ENCODE measurements around the gene SLC18A2. TPM values are rescaled to one million over a fixed set of nuclear protein-coding genes. Genes with fewer than 3 reads are reported as not detected.

The SLC18A2 gene
- total and polyA plus RNA-seq, 9 of the 15 experiments (the other 6 are each of a cell fraction or from before 2014, with no cell fraction given) = 0.03 to 5.4 (median 0.40) TPM

DNA sequence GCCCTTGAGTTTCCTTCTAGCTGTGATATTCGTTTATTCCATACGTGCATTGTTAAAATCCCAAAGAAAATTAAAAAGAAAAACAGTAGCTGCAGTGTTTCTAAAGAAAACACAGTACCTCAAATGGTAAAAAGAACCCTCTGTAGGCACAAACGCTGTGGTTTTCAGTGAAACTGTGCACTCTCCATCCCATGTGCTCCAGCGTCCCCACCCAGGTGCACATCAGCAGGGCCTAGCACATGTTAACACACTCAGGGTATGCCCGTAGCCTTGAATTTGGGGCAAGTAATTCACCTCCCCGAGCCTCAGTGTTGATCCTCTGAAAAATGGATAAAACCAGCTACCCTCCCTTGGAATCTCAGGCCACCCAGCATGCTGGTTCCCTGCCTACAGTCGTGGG, 9.5 kb downstream of the SLC18A2 start (continued):
- TF ChIP-seq FOXK1 (CRISPR knock-in tag; IDR thresholded peaks at IDR 0.05; ENCODE audit: borderline replicate concordance) = no peak
- TF ChIP-seq ZNF134 (CRISPR knock-in tag; conservative IDR thresholded peaks at IDR 0.05) = no peak
- no peak for TF ChIP-seq MTF1 (CRISPR knock-in tag; IDR thresholded peaks at IDR 0.05; ENCODE audit: borderline replicate concordance)
- TF ChIP-seq, protein P1, sequence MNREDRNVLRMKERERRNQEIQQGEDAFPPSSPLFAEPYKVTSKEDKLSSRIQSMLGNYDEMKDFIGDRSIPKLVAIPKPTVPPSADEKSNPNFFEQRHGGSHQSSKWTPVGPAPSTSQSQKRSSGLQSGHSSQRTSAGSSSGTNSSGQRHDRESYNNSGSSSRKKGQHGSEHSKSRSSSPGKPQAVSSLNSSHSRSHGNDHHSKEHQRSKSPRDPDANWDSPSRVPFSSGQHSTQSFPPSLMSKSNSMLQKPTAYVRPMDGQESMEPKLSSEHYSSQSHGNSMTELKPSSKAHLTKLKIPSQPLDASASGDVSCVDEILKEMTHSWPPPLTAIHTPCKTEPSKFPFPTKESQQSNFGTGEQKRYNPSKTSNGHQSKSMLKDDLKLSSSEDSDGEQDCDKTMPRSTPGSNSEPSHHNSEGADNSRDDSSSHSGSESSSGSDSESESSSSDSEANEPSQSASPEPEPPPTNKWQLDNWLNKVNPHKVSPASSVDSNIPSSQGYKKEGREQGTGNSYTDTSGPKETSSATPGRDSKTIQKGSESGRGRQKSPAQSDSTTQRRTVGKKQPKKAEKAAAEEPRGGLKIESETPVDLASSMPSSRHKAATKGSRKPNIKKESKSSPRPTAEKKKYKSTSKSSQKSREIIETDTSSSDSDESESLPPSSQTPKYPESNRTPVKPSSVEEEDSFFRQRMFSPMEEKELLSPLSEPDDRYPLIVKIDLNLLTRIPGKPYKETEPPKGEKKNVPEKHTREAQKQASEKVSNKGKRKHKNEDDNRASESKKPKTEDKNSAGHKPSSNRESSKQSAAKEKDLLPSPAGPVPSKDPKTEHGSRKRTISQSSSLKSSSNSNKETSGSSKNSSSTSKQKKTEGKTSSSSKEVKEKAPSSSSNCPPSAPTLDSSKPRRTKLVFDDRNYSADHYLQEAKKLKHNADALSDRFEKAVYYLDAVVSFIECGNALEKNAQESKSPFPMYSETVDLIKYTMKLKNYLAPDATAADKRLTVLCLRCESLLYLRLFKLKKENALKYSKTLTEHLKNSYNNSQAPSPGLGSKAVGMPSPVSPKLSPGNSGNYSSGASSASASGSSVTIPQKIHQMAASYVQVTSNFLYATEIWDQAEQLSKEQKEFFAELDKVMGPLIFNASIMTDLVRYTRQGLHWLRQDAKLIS (CRISPR knock-in tag; IDR thresholded peaks at IDR 0.05) = no peak

DNA sequence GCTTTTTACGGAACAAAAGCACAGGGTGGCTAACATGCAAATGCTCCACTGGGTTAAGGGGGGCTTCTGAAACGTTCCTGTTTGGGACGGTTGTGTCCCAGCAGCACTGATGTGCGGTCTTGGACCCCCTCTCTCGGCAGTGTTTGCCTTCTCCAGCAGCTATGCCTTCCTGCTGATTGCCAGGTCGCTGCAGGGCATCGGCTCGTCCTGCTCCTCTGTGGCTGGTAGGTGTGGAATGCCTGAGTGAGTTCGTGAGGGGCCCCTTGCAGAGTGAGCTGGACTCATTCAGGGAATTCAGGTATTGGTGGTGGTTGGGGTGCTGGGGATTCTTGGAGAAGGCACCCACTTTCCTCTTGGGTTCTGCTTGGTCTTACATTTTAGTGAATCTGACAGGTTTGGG, 13.0 kb downstream of the SLC18A2 start:
- intact Hi-C loops (cut with micrococcal nuclease) = no loop called here
- Histone ChIP-seq H3K9me3 (replicated peaks; ENCODE audit: control insufficient read depth, insufficient read depth, low read depth, low read length) (no peaks in the 10 kb centered on the region), H3K79me2 (ENCODE audit: control insufficient read depth, insufficient read depth, low read length) (no peaks in the 10 kb centered on the region), H3K27ac (ENCODE audit: extremely low read depth, low read depth, low read length) (no peak overlapping the region), H3K27me3 (ENCODE audit: control insufficient read depth in 2 of 2, insufficient read depth in 2 of 2, low read length in 2 of 2) (peaks cover 9 to 43% of the 10 kb centered on the region in 2 experiments; a peak in 3 of 5 replicates), H3K4me2 (ENCODE audit: insufficient read depth, low read length) (no peak overlapping the region), H3K9me1 (ENCODE audit: control insufficient read depth, insufficient read depth, low read length) (no peaks in the 10 kb centered on the region), H4K20me1 (replicated peaks; ENCODE audit: control insufficient read depth, insufficient read depth, low read length) (no peaks in the 10 kb centered on the region), H3K4me3 (no peak overlapping the region), H3K36me3 (ENCODE audit: control insufficient read depth, insufficient read depth, low read length) (no peaks in the 10 kb centered on the region), H3K9ac (ENCODE audit: insufficient read depth in 1 of 2, low read depth in 2 of 2, low read length in 2 of 2) (no peak overlapping the region), H2AFZ (ENCODE audit: low read depth, low read length) (no peak overlapping the region), H3K4me1 (replicated peaks in 1 of 2; ENCODE audit: control insufficient read depth in 2 of 2, insufficient read depth in 2 of 2, low read length in 2 of 2) (no peaks in the 10 kb centered on the region; a peak in 2 of 5 replicates)
- no peak for ATAC-seq
- no peak for FAIRE-seq
- in situ Hi-C loops (cut with MboI) = no loop called here
- no peak for DNase-seq (ENCODE audit: extremely low read depth in 1 of 4, low spot score in 3 of 4)
- WGBS (ENCODE audit: insufficient coverage, low coverage, missing lambda C conversion rate) = 6% methylated on average over 8 of the region's 9 CpGs
- BruUV-seq (replicated peaks) = no TSS peak
- CTCF ChIA-PET (ENCODE audit: low intra/inter-chr PET ratio) = no interaction called here
- POLR2A ChIA-PET = interaction anchor here (0.8 kb wide), 1 partner anchor 9 kb away, joined by 4 read pairs; no protein-coding TSS in a partner anchor
- TF ChIP-seq NFE2 (IDR thresholded peaks at IDR 0.05; ENCODE audit: low read depth) (no peak), KLF10 (CRISPR knock-in tag; IDR thresholded peaks at IDR 0.05) (no peak), TCF7L2 (IDR thresholded peaks at IDR 0.05; ENCODE audit: low read depth, low read length) (no peak), ZNF23 (CRISPR knock-in tag; IDR thresholded peaks at IDR 0.05) (no peak), SETDB1 (IDR thresholded peaks at IDR 0.05; ENCODE audit: low read length) (no peak), MYBL2 (IDR thresholded peaks at IDR 0.05; ENCODE audit: low read depth) (no peak), MYBL2 (CRISPR knock-in tag; IDR thresholded peaks at IDR 0.05; ENCODE audit: borderline replicate concordance) (no peak), SIN3B (IDR thresholded peaks at IDR 0.05; ENCODE audit: low read depth) (no peak), ZNF311 (CRISPR knock-in tag; IDR thresholded peaks at IDR 0.05) (no peak), RBFOX2 (IDR thresholded peaks at IDR 0.05; ENCODE audit: low read depth, low read length) (no peak), ZNF232 (CRISPR knock-in tag; IDR thresholded peaks at IDR 0.05) (no peak), ZNF12 (CRISPR knock-in tag; IDR thresholded peaks at IDR 0.05) (no peak), TFAM (CRISPR knock-in tag; conservative IDR thresholded peaks at IDR 0.05) (no peak)
- TF ChIP-seq, protein P2, sequence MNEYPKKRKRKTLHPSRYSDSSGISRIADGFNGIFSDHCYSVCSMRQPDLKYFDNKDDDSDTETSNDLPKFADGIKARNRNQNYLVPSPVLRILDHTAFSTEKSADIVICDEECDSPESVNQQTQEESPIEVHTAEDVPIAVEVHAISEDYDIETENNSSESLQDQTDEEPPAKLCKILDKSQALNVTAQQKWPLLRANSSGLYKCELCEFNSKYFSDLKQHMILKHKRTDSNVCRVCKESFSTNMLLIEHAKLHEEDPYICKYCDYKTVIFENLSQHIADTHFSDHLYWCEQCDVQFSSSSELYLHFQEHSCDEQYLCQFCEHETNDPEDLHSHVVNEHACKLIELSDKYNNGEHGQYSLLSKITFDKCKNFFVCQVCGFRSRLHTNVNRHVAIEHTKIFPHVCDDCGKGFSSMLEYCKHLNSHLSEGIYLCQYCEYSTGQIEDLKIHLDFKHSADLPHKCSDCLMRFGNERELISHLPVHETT (CRISPR knock-in tag; conservative IDR thresholded peaks at IDR 0.05 in 1 of 2, IDR thresholded peaks at IDR 0.05 in 1 of 2) = no peak
